Right cardiac atrium (tissue), 5 donors: ENCODE results near the gene GABRA5. TPM values are rescaled to one million over a fixed set of nuclear protein-coding genes. Genes with fewer than 3 reads are reported as not detected.
"Not testable (repeated sequence)": the region's sequence is repeated elsewhere in the genome, so short reads cannot be mapped to it uniquely, and the experiment has no call there.

Experiments
- ATAC-seq, 2 donors: fragments of 200-7000 bp; cut with Tn5 transposase; one replicate each; pipeline versions ENCODE4 v1.8.0 to v1.9.1; 2020; ENCODE audit warnings: moderate library complexity in 2 of 2, mild to moderate bottlenecking in 1 of 2
- DNase-seq, 3 donors: peaks; one replicate each; pipeline ENCODE4 v3.0.0-alpha.2; 2020
- H3K27ac ChIP-seq: one replicate; pipeline ENCODE4 v1.5.1; 2013; ENCODE audit warnings: mild to moderate bottlenecking, low read length, control low read depth, moderate library complexity
- H3K27me3 ChIP-seq: one replicate; pipeline ENCODE4 v1.6.1; 2013; ENCODE audit not compliant: control insufficient read depth, insufficient read depth
- H3K4me1 ChIP-seq: one replicate; pipeline ENCODE4 v1.6.1; 2013; ENCODE audit warnings: low read length; ENCODE audit not compliant: control insufficient read depth, insufficient read depth
- H3K4me3 ChIP-seq: one replicate; pipeline ENCODE4 v1.5.1; 2013; ENCODE audit warnings: low read length, control low read depth
- H3K9me3 ChIP-seq: one replicate; pipeline ENCODE4 v1.6.1; 2013; ENCODE audit warnings: low read length; ENCODE audit not compliant: control insufficient read depth
- WGBS: extraction: QIAGEN DNeasy Blood & Tissue Kit; methylation state at CpG from one replicate; pipeline ENCODE4 v1.1.7; 2013; 5-methylcytosine and 5-hydroxymethylcytosine counted together
- intact Hi-C, 4 donors: fragments of 100-400 bp; cut with DNase I; formaldehyde crosslinking; loops; one replicate each; pipeline versions ENCODE4 v1.11.0 to v1.14.0; 2022 to 2023
- long read RNA-seq, 4 donors: library from polyadenylated mRNA; unstranded; transcript quantifications; one replicate each; pipeline ENCODE4 v2.0.0, GENCODE V29; 2020 to 2021
- polyA plus RNA-seq: library from polyadenylated mRNA; stranded (reverse); fragments of 200-250 nt; gene quantifications from one replicate; pipeline ENCODE4 v1.2.3, GENCODE V29; 2013
- total RNA-seq, 4 donors: library from RNA; stranded (reverse); fragmentation: NEBNext Ultra II Directional; extraction: Animal tissue kit (Norgen Biotek cat#: 25700); gene quantifications; one replicate each; pipeline ENCODE4 v1.2.1, GENCODE V29; 2021
- donor health status: healthy with polysubstance abuse.
- donor health status: DM: no; HTN: yes; CAD: no.
- donor health status: DM: no; HTN: no; CAD: no.
- donor health status: DM: no; HTN: yes; CAD: no; lungs with severe emphysema.
- donor health status: DM: yes; HTN: yes; CAD: no.

The GABRA5 gene
- 1 to 10 TPM in 3 of 4 donors, under 1 TPM in 1; 0.74 to 2.3 (median 1.6) TPM for total RNA-seq
- polyA plus RNA-seq, result 0.27 TPM
- long read RNA-seq, donor 1, partial matches to known transcripts, result 0 of 2 reads
- long read RNA-seq, donor 1, other reads (novel, unspliced or antisense), result 2 of 2 reads
- long read RNA-seq, donor 2, partial matches to known transcripts, result 0 of 1 reads
- long read RNA-seq, donor 2, other reads (novel, unspliced or antisense), result 0 of 1 reads
- long read RNA-seq, donor 3, transcript GABRA5-201 (11 exons, 3,251 nt), result major isoform, 7 of 15 reads
- long read RNA-seq, donor 3, partial matches to known transcripts, result 2 of 15 reads
- long read RNA-seq, donor 3, other reads (novel, unspliced or antisense), result 3 of 15 reads
- long read RNA-seq, donor 4, partial matches to known transcripts, result 0 of 1 reads
- long read RNA-seq, donor 4, other reads (novel, unspliced or antisense), result 0 of 1 reads

DNA sequence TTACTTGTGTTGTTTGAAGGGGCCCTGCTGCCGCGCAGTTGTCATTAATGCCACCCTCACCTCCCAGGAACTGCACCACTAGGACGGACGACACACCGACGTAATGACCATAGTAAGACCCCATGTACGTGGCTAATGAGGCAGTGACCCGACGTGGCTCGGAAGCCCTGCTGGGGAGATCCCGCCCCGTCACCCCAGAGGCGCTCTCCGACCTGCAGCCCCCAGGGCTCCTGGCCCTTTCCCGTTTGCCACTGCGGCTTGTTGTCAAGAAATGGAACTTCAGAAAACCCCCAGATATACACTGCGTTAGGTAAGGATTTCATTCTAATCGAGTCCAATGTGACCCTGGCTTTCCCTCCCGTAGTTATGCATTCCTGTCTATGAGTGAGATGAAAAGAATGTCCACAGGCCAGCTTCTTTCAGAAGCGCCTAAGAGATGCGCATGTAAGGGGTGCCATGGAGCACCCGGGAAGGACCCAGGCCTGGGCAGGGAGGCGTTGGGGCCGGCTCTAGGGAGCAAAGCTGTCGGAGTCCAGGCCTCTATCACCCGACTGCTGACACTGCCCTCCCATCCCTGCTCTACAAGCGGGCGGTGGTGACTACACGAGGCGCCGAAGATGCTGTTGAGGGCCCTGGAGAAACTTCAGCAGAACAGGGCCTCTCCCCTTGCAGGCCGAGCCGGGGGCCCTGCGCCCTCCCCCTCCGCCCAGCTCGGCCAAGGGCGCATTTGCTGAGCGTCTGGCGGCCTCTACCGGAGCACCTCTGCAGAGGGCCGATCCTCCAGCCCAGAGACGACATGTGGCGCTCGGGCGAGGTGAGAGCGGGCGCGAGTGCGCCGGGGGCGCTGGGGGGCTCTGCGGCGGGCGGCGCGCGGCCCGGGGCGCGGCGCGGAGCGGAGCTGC, at the start of gene GABRA5:
GABRA5 (plus strand) TSS at position 765 of the 902 bp plus-strand sequence. CDS start 2,187 bp downstream, outside the sequence.
- Histone ChIP-seq H3K4me3 (peak within 1 kb of the TSS; percentile 31), H3K27me3 (no peaks in the 10 kb centered on the region), H3K9me3 (no peaks in the 10 kb centered on the region), H3K27ac (no peak within 1 kb of the TSS), H3K4me1 (no peaks in the 10 kb centered on the region)
- DNase-seq (peak; percentile 35 to 73 (median 64)), ATAC-seq (peak; percentile 74 to 81)
- 11% methylated on average over 63 of the region's 63 CpGs for WGBS
- intact Hi-C loops, result loop anchor here in 3 of 4 donors (5.0 to 10.0 kb wide), 5 partner anchors 689 to 1362 kb away; no protein-coding TSS in a partner anchor

DNA sequence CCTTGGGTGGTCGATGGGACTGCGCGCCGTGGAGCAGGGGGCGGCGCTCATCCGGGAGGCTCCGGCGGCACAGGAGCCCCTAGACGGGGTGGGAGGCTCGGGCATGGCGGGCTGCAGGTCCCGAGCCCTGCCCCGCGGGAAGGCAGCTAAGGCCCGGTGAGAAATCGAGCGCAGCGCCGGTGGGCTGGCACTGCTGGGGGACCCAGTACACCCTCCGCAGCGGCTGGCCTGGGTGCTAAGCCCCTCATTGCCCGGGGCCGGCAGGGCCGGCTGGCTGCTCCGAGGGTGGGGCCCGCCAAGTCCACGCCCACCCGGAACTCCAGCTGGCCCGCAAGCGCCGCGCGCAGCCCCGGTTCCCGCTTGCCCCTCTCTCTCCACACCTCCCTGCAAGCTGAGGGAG, 35.7 kb upstream of the GABRA5 start:
- H3K9me3 ChIP-seq, H3K4me3 ChIP-seq, DNase-seq, H3K27ac ChIP-seq, intact Hi-C loops, H3K4me1 ChIP-seq, ATAC-seq, H3K27me3 ChIP-seq: not testable (repeated sequence)
- WGBS, result 97% methylated on average over 36 of the region's 36 CpGs

DNA sequence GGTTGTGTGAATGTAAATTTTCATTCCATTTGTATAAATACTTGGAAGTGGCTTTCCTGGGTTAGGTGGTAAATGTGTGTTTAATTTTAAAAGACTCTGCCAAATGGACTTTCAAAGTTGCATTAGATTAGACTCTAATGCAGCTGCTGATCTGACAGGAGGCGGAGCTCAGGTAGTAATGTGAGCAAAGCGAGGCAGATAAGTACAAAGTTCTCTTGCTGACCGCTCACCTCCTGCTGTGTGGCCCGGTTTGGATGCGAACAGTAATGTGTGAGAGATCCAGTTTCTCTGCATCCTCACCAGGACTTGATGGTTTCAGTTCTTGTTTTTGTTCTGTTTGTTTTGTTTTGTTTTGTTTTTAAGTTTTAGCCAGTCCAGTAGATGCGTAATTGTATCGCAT, 34.9 kb upstream of the GABRA5 start:
- intact Hi-C loops, result no loop called here
- Histone ChIP-seq H3K27ac (no peak overlapping the region), H3K4me3 (no peak overlapping the region), H3K27me3 (no peaks in the 10 kb centered on the region), H3K4me1 (no peaks in the 10 kb centered on the region), H3K9me3 (no peaks in the 10 kb centered on the region)
- 94% methylated on average over 7 of the region's 7 CpGs for WGBS
- no peak for DNase-seq
- ATAC-seq, result no peak

DNA sequence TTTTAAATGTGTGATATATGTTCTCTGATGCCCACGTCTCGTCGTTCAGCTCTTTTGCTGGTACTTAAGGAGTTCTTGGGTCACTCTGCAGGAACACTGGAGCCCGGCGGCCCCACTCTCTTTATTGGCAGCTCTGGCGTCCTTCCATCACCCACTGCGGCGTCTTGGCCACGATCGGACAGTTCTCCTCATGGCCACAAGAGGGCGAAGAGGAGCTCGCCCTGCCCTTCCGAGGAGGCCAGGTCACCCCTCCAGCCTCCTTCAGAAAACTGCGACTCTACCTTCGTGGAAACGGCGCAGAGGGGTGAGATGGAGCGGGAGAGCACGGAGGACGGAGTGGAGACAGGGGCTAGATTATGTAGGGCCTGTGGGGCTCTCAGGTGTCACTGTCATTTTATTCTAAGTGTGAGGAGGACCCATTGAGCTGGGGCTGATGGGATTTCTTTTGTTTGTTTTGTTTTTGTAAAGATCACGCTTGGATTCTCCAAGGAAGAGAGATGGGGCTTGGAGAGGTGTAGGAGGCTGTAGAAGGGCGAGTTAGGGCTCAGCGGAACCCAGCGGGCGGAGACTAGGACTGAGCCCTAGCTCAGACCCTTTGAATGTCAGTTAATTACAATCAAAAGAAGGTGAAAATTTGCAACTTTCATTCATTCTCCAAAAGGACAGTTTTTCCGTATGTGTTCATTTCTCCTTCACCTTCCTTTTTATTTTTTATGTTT, 28.0 kb upstream of the GABRA5 start:
- no peaks in the 10 kb centered on the region for H3K4me1 ChIP-seq
- WGBS, result 66% methylated on average over 26 of the region's 26 CpGs
- no peaks in the 10 kb centered on the region for H3K9me3 ChIP-seq
- H3K27ac ChIP-seq, result no peak overlapping the region
- H3K27me3 ChIP-seq, result no peaks in the 10 kb centered on the region
- intact Hi-C loops, result no loop called here
- DNase-seq (peak in 1 of 3 donors; percentile 41), ATAC-seq (no peak)
- H3K4me3 ChIP-seq, result no peak overlapping the region

DNA sequence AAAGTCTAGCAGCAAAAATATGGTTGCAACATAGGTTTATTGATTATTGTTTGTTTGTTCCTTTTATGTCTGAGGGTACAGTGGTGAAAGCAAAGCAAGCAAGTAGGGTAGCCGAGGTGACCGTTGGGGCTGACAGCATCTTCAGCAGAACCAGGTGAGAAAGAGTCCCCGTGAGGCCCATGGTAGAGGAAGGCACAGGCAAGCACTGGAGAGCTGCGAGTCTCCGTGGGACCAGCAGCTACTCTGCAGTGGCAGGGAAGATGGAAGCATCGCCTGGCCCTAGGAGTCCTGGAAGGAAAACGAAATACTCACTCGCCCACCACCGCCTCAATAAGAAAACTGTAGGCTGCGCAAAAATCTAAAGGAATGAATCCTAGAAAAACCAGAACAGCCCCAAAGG, 25.3 kb upstream of the GABRA5 start:
- H3K4me3 ChIP-seq, result no peak overlapping the region
- 66% methylated on average over 10 of the region's 10 CpGs for WGBS
- no peaks in the 10 kb centered on the region for H3K27me3 ChIP-seq
- H3K27ac ChIP-seq, result no peak overlapping the region
- intact Hi-C loops, result no loop called here
- ATAC-seq, result no peak
- no peak for DNase-seq
- H3K9me3 ChIP-seq, result no peaks in the 10 kb centered on the region
- H3K4me1 ChIP-seq, result no peaks in the 10 kb centered on the region

DNA sequence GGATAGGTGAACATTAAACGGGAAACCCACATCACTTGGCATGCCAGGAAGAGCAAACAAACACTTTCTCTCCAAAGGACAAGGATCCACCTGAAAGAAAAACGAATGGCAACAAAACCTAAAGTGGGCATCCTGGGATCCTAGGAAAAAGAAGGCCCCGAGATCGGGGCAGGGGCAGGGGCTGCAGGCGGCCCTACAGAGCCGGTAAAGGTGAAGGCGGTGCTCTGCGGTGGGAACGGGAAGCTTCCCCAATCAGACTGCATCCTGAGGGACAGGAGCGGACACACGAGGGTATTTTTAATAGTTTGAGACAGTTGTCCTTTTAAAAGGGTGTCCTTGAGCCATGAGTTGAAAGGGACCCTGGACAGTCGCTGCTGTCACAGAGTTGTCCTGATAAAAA, 24.9 kb upstream of the GABRA5 start:
- Histone ChIP-seq H3K27me3 (no peaks in the 10 kb centered on the region), H3K4me3 (no peak overlapping the region), H3K4me1 (no peaks in the 10 kb centered on the region), H3K9me3 (no peaks in the 10 kb centered on the region), H3K27ac (no peak overlapping the region)
- no peak for DNase-seq
- intact Hi-C loops, result no loop called here
- no peak for ATAC-seq
- 40% methylated on average over 12 of the region's 12 CpGs for WGBS

DNA sequence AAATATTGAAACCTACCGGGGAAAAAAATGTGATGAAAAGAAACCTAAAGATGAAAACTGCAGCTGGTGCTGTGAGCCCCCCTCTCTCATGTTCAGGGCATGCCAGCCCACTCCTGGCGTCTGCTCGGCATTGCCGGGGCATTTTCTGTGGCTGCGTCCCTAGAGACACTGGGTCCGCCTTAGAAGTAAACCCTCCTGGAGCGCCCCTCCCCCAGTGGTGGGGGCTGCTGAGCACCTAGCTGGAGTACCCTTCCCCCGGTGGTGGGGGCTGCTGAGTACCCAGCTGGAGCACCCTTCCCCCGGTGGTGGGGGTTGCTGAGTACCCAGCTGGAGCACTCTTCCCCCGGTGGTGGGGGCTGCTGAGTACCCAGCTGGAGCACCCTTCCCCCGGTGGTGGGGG, 24.5 kb upstream of the GABRA5 start:
- no peak for DNase-seq
- ATAC-seq, result no peak
- H3K27ac ChIP-seq, result no peak overlapping the region
- no peaks in the 10 kb centered on the region for H3K4me1 ChIP-seq
- no peaks in the 10 kb centered on the region for H3K27me3 ChIP-seq
- H3K9me3 ChIP-seq, result no peaks in the 10 kb centered on the region
- 52% methylated on average over 11 of the region's 11 CpGs for WGBS
- no peak overlapping the region for H3K4me3 ChIP-seq
- intact Hi-C loops, result no loop called here

DNA sequence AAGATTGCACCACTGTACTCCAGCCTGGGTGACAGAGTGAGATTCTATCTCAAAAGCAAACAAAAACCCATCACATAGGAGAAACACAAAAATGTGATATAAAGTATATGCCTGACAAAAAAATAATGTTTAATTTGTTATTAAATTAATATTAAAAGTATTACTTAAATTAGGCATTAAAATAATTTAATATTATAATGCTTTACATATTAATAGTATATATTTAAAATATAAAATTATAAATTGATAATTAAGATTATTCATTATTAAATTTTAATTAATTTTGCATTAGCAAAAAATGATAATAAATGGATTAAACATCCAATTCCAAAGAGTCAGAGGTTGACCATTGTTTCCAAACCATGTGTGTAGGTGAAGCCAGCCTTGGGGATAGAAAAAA, 22.0 kb upstream of the GABRA5 start:
- H3K9me3 ChIP-seq, result no peaks in the 10 kb centered on the region
- intact Hi-C loops, result no loop called here
- no peak for ATAC-seq
- no peak for DNase-seq
- no peak overlapping the region for H3K27ac ChIP-seq
- H3K4me1 ChIP-seq, result no peaks in the 10 kb centered on the region
- H3K27me3 ChIP-seq, result no peaks in the 10 kb centered on the region
- no peak overlapping the region for H3K4me3 ChIP-seq

DNA sequence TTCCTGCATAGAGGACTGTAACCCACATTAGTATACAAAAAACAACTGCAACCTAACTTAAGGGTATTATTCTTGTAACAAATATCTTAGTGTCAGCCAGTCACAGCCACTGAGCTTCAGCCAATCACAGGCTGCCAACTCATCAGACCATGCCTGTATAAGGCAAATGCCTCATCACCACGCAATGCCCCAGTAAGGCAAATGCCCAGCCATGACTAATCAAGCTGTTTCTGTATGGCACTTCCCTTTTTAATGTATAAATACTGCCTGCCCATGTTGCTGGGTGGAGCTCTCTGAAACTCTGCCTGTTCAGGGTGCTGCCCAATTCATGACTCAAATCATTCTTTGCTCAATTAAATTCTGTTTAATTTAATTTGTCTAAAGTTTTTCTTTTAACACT, 18.4 kb upstream of the GABRA5 start:
- ATAC-seq, result no peak
- intact Hi-C loops, result no loop called here
- 77% methylated on average over 1 of the region's 1 CpG for WGBS
- H3K4me1 ChIP-seq, result no peaks in the 10 kb centered on the region
- no peak overlapping the region for H3K27ac ChIP-seq
- H3K27me3 ChIP-seq, result no peaks in the 10 kb centered on the region
- no peak for DNase-seq
- no peaks in the 10 kb centered on the region for H3K9me3 ChIP-seq
- no peak overlapping the region for H3K4me3 ChIP-seq

DNA sequence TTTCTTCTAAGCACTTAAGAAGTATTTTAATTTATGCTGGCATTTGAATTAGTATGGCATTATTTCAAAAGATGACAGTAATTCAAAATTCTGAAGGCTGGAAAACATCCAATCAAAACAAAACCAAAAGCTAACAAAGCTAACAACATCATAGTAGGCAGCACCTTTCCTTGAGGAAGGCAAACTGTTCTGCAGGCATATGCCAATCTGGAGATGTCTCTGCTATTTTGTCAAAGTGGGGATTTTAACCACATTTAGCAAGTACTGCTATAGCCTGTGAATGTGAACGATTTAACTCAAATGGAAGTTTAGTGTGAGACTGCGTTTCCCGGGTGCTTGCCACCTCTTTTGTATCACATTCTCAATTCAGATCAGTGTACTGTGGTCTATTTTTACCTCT, 16.7 kb upstream of the GABRA5 start:
- Histone ChIP-seq H3K9me3 (no peaks in the 10 kb centered on the region), H3K4me1 (no peaks in the 10 kb centered on the region), H3K27ac (no peak overlapping the region), H3K4me3 (no peak overlapping the region), H3K27me3 (no peaks in the 10 kb centered on the region)
- DNase-seq, result no peak
- intact Hi-C loops, result no loop called here
- 85% methylated on average over 3 of the region's 3 CpGs for WGBS
- no peak for ATAC-seq

DNA sequence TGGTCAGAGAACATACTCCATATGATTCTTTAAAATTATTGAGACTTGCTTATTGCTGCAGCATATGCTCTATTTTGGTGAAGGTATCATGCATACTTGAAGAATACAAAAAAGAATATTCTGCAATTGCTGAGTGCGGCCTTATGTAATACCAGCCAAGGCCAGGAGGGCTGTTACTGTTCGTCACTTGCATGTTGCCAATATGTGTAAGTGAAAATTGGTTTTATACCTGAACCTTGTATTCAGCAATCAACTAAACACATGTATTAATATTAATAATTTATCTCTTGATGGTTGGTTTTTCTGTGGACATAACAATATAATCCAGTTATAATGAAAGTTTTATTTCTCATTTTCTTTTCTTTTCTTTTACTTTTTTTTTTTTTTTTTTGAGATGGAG, 13.9 kb upstream of the GABRA5 start:
- Histone ChIP-seq H3K4me1 (no peaks in the 10 kb centered on the region), H3K27ac (no peak overlapping the region), H3K4me3 (no peak overlapping the region), H3K27me3 (no peaks in the 10 kb centered on the region), H3K9me3 (no peaks in the 10 kb centered on the region)
- ATAC-seq (no peak), DNase-seq (no peak)
- WGBS, result 78% methylated on average over 2 of the region's 2 CpGs
- intact Hi-C loops, result no loop called here
